Left ventricle myocardium superior (tissue), 1 donor: ENCODE results near the gene STAMBP. TPM values are rescaled to one million over a fixed set of nuclear protein-coding genes. Genes with fewer than 3 reads are reported as not detected.
"Not testable (repeated sequence)": the region's sequence is repeated elsewhere in the genome, so short reads cannot be mapped to it uniquely, and the experiment has no call there.

ENCODE experiments used
- ATAC-seq: fragments of 200-7000 bp; cut with Tn5 transposase; one replicate; pipeline ENCODE4 v1.9.1; 2020; ENCODE audit warnings: mild to moderate bottlenecking, moderate library complexity
- DNase-seq: peaks from one replicate; pipeline ENCODE4 v3.0.0-alpha.2; 2020
- intact Hi-C: fragments of 100-400 bp; cut with micrococcal nuclease; formaldehyde crosslinking; loops from one replicate; pipeline ENCODE4 v1.11.0; 2022
- total RNA-seq: library from RNA; stranded (reverse); fragmentation: NEBNext Ultra II Directional; extraction: Animal tissue kit (Norgen Biotek cat#: 25700); gene quantifications from one replicate; pipeline ENCODE4 v1.2.1, GENCODE V29; 2021
- donor health status: DM: no; HTN: yes; CAD: no; lungs with severe emphysema.

STAMBP gene
- total RNA-seq, 1 donor from 2014 or later: 27.2 TPM

DNA sequence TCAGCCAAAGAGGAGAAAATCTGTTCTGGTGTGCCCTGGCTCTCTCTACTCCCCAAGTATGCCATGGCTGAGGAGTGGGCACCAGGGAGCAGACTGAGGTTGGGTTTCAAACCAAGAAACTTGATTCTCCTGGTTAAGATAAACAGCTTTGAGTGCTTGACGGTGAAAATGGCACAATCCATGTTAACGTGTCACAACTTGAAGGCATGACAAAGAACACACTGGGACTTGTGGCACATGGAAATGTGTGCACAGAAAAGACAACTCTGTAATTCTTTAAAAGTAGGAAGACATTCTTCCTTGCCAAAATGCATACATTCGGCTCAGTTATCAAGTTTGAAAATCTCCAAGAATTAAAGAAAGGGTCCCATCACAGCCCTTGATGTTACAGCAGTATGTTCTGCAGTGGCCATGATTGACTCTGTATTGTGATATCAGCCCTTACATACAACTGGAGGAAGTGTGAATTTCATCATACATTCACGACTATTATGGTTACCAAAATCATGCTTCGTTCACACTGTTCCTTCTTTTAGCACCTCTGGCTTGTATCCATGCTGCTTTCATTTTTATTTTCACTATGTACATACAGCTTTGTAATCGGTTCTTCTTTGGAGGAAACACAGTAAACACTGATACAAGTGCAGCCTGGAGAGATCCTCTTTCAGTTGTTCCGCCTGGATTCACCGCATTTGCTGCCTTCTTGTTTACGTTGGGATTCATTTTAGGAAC, 48.5 kb downstream of the STAMBP start:
- intact Hi-C loops: no loop called here
- DNase-seq: no peak
- peak; percentile 50 for ATAC-seq

- ATAC-seq, intact Hi-C loops, DNase-seq: not testable (repeated sequence)
Observed at GRCh38 chr2:73877984-73878383, 49.2 kb downstream of the STAMBP start.

DNA sequence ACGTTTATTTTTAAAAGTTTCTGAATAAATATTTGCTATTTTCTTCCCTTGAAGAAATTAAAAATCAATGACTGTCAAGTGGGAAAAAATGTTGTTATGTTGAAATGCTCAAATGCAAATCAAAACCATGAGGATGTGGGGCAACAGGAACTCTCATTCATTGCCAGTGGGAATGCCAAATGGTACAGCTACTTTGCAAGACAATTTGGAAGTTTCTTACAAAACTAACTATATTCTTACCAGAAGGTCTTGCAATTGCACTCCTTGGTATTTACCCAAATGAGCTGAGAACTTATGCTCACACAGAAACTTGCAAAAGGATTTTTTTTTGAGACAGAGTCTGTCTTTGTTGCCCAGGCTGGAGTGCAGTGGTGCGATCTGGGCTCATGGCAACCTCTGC, 56.6 kb downstream of the STAMBP start:
- no peak for DNase-seq
- intact Hi-C loops: no loop called here
- ATAC-seq: no peak

- no peak for DNase-seq
- no peak for ATAC-seq
- intact Hi-C loops: no loop called here
Observed at GRCh38 chr2:73886357-73886756, 57.6 kb downstream of the STAMBP start.

DNA sequence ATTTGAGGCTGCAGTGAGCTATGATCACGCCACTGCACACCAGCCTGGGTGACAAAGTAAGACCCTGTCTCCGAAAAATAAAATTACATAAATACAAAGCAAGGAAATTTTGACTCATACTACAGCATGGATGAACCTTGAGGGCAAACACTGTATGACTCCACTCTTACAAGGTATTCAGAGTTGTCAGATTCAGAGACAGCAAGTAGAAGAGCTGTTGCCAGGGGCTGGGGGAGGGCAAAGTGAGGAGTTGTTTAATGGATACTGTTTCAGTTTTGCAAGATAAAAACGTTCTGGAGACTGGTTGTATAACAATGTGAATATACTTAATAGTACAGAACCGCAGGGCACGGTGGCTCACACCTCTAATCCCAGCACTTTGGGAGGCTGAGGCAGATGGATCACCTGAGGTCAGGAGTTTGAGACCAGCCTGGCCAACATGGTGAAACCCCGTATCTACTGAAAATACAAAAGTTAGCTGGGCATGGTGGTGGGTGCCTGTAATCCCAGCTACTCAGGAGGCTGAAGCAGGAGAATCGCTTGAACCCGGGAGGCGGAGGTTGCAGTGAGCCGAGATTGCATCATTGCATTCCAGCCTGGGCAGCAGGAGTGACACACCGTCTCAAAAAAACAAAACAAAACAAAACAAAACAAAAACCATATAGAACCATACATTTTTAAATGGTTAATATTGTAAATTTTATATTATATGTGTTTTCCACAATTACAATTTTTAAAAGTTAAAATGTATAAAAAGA, 59.0 kb downstream of the STAMBP start:
- intact Hi-C loops, DNase-seq, ATAC-seq: not testable (repeated sequence)

DNA sequence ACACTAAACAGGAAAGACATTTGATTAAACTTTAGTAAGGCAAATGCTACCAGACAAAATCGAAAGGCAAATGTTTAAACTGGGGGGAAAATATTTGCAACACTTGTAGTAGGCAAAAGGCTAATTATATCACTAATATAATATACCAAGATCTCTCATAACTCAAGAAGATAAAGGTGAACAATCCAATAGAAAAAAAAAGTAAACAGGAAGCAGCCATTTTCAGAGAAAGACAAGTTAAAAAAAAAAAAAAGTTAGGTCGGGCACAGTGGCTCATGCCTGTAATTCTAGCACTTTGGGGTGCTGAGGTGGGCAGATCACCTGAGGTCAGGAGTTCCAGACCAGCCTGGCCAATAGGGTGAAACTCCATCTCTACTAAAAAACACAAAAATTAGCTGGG, 59.6 kb downstream of the STAMBP start:
- intact Hi-C loops: no loop called here
- no peak for ATAC-seq
- no peak for DNase-seq

DNA sequence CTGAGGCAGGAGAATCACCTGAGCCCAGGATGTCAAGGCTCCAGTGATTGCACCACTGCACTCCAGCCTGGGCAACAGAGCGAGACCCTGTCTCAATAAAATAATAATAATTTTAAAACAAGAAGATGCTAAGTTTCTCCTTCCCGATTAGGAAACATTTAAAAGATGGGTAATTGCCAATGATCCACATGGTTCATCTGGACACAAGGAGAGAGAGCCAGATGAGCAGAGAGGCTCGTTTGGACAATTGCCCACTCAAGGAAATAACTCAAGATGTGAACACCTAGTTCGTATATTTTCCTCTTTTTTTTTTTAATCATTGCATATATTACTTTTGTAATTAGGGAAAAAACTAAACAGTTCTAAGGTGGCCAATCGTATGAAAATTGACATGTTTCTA, 60.4 kb downstream of the STAMBP start:
- ATAC-seq: no peak
- no peak for DNase-seq
- intact Hi-C loops: no loop called here

DNA sequence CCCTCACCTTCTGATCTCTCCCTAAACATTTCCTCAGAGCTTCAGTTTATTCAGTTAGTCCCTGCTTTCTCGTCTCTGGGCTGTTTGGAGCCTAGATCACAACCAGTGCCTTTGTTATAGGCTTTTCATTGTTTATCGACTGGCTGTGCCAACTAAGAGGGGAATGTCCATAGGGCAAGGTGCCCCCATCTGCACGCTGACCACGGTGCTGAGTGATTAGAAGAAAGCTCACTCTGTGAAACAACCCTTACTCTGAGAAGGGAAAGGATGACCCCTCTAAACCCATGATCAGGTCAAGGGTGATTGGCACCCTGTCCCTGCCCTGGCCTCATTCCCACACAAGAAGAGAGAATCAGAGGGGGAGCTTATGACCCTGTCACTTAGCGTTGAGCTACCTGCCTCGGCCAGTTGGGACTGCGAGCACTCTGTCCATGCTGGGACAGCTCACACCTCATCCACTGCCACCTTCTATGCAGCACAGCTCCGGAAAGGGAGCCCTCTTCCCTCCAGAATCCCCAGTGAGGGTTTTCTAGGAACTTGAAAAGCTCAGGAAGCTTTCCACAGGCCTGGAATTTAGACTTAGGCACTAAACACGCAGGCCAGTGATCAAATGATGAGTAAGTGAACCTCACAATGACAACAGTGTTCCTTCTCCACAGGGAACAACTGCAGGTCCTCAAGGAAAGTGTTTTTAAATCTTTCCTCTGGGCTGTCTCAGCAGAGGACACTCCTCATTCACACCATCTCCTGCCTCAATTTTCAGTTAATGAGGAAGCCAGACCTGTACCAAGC, 61.7 kb downstream of the STAMBP start:
- intact Hi-C loops: no loop called here
- DNase-seq: no peak
- no peak for ATAC-seq

- intact Hi-C loops: no loop called here
- DNase-seq (no peak), ATAC-seq (no peak)
Observed at GRCh38 chr2:73891276-73891901, 62.6 kb downstream of the STAMBP start.

- ATAC-seq: no peak
- DNase-seq: no peak
- intact Hi-C loops: no loop called here
Observed at GRCh38 chr2:73892631-73893329, 64.0 kb downstream of the STAMBP start, which contains the start of gene ACTG2. Gene ACTG2, plus strand, starts transcription at chr2:73893008. Its CDS starts 8,304 bp downstream, at chr2:73901312.

DNA sequence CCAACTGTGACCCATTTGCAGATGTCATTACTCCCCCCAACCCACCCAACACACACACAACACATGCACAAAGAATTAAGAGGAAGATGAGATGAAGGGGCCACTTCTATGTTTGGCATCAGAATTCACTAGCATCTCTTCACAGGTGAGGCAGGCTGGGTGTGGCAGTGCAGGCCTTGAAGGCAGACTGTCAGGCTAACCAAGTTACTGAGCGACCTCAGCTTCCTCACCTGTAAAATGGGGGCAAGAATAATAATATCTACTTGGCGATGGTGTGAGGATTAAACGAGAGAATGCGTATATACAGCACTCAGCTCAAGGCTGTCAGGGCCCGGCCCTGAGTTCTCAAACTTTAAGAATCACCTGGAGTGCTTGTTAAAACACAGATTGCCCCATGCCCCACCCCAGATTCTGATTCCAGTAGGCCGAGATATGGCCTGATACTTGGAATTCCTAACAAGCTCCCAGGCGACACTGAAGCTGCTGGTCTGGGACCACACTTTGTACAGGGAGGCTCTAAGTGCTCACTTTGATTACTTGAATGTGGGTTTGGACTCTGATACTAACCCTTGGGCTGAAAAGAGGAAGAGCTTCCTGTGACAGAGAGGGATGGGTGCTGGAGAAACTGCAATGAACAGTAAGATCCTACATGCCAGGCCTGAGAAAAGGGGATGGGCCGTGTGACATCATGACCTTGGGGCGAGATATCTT, 65.2 kb downstream of the STAMBP start:
- DNase-seq: no peak
- intact Hi-C loops: no loop called here
- no peak for ATAC-seq

DNA sequence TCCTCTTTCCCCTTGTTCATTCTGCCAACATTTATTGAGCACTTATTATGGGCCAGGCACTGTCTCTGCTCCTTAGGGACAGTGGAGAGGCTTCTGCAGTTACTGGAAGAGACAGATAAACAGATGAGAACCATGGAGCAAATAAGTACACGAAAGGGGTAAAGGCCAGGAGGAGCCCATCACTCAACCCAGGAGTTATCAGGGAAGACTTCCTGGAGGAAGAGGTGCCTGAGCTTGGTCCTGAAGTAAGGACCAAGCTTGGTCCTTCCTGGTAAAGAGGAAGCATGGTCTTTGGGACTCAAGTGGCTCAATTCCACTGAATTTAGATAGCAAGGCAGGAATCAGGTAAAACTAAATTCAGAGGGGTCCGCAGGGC, 65.7 kb downstream of the STAMBP start:
- intact Hi-C loops: no loop called here
- DNase-seq: no peak
- ATAC-seq: no peak

GRCh38 chr2:73894877-73895276, 66.1 kb downstream of the STAMBP start:
- intact Hi-C loops: no loop called here
- ATAC-seq (no peak), DNase-seq (no peak)

- no peak for ATAC-seq
- DNase-seq: no peak
- intact Hi-C loops: no loop called here
Observed at GRCh38 chr2:73895473-73895872, 66.7 kb downstream of the STAMBP start.

DNA sequence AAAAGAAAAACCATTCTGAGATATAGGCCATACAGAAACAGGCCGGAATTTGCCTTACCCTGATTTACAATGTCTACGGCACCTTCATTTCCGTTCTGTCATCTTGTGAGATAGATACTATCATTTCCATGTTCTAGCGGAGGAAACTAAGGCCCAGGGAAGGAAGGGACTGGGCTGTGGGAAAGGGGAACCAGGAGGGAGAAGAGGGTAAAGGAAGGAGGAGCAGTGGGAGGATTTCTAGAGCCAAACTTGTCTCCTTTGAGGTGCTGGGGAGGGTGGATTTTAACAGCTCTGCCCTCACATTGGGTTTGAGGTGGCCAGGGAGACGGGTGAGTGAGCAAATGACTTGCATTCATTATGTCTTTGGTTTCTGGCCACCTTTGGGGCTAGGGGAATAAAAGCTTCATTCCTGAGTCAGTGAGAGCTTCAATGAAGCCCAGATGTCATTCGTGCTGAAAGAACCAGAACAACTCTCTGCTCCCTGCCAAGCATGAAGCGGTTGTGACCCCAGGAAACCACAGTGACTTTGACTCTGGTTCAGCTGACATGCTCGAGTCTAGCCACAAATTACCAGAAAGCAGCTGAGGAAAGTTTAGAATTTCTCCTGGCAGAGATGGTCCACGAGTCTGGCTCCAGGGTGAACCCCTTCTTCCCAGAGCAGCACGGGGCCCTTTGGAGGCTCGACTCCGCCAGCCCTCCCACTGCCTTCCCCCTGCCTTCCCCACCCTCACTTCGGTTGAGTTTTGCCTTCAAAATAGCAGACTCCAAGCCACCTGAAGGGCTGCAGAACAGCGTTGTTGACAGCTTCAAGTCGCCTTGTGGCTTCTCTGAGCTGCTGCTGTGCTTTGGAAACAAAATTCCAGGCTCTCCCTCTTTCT, 67.8 kb downstream of the STAMBP start:
- ATAC-seq (peak; percentile 43), DNase-seq (no peak)
- intact Hi-C loops: no loop called here

DNA sequence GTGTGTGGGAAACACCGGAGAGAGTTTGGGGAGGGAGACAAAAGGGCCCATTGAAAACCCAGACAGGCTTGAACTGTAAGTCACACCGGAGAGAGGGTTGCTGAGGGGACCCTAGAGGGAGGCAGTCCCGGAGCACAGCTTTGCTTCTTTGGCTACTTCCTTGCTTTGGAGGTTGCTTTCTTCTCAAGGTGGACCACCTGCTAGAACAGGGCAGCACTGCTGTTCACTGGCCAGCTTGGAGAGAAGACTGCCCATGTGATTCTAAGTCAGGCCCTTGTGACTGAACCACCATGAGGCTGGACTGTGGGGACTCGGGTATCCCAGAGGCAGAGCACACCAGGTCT, 68.5 kb downstream of the STAMBP start:
- no peak for ATAC-seq
- DNase-seq: no peak
- intact Hi-C loops: no loop called here

GRCh38 chr2:73897934-73898333, 69.2 kb downstream of the STAMBP start:
- intact Hi-C loops: no loop called here
- DNase-seq: no peak
- no peak for ATAC-seq
